Measurements from ENCODE around the gene RCCD1. TPM values are rescaled to one million over a fixed set of nuclear protein-coding genes. Genes with fewer than 3 reads are reported as not detected.
A peak's percentile ranks its signal among the peaks of the same experiment; 100 is the strongest.

Gene RCCD1
- total RNA-seq, 1 experiment from 2014 or later = 51.5 TPM

DNA sequence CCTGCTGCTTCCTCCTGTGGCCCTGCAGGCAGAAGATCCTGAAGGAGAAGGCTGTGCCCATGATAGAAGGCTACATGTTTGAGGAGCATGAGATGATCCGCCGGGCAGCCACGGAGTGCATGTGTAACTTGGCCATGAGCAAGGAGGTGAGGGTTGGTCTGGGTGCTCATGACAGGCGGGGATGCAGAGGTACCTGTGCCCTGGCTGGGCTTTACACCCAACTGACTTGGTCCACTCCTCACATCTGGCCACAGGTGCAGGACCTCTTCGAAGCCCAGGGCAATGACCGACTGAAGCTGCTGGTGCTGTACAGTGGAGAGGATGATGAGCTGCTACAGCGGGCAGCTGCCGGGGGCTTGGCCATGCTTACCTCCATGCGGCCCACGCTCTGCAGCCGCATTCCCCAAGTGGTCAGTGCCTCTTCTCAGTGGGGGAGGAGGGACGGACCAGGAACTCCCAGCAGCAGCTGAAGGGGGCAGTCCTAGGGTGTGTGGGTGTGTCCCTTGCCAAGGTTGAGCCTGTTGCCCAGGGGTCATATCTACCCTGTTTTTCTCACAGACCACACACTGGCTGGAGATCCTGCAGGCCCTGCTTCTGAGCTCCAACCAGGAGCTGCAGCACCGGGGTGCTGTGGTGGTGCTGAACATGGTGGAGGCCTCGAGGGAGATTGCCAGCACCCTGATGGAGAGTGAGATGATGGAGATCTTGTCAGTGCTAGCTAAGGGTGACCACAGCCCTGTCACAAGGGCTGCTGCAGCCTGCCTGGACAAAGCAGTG lies 1.6 kb upstream of the RCCD1 start:
- Histone ChIP-seq H3K9me3 (ENCODE audit: insufficient read depth, low read depth) (no peaks in the 10 kb centered on the region), H3F3A (ENCODE audit: insufficient read depth, low read depth) (peaks cover 18% of the 10 kb centered on the region), H2AFZ (no peak overlapping the region), H3K4me2 (no peak overlapping the region), H4K20me1 (ENCODE audit: insufficient read depth) (no peaks in the 10 kb centered on the region; the same call in 1 of the 2 replicates), H3K4me3 (no peak overlapping the region), H3K36me3 (ENCODE audit: low read depth) (no peaks in the 10 kb centered on the region; the same call in 1 of the 2 replicates), H3K79me2 (ENCODE audit: low read depth) (peaks cover 23% of the 10 kb centered on the region), H3K27me3 (ENCODE audit: insufficient read depth, low read depth) (no peaks in the 10 kb centered on the region), H3K9me2 (ENCODE audit: insufficient read depth) (no peaks in the 10 kb centered on the region), H3K4me1 (replicated peaks; ENCODE audit: insufficient read depth) (peaks cover 16% of the 10 kb centered on the region), H3K27ac (no peak overlapping the region)
- TF ChIP-seq, protein P1, sequence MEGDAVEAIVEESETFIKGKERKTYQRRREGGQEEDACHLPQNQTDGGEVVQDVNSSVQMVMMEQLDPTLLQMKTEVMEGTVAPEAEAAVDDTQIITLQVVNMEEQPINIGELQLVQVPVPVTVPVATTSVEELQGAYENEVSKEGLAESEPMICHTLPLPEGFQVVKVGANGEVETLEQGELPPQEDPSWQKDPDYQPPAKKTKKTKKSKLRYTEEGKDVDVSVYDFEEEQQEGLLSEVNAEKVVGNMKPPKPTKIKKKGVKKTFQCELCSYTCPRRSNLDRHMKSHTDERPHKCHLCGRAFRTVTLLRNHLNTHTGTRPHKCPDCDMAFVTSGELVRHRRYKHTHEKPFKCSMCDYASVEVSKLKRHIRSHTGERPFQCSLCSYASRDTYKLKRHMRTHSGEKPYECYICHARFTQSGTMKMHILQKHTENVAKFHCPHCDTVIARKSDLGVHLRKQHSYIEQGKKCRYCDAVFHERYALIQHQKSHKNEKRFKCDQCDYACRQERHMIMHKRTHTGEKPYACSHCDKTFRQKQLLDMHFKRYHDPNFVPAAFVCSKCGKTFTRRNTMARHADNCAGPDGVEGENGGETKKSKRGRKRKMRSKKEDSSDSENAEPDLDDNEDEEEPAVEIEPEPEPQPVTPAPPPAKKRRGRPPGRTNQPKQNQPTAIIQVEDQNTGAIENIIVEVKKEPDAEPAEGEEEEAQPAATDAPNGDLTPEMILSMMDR (conservative IDR thresholded peaks at IDR 0.05) = no peak
- TF ChIP-seq EZH2 (IDR thresholded peaks at IDR 0.05; ENCODE audit: low read depth) = no peak
- no TSS peak for BruUV-seq (replicated peaks)
- ChIA-PET POLR2A (ENCODE audit: unreplicated experiment) (no interaction called here), CTCF (interaction anchor here (0.7 kb wide), 1 partner anchor 20 kb away, joined by 3 read pairs; no protein-coding TSS in a partner anchor)
- no peak for DNase-seq
- intact Hi-C loops (cut with micrococcal nuclease; ENCODE audit: unreplicated experiment) = no loop called here

DNA sequence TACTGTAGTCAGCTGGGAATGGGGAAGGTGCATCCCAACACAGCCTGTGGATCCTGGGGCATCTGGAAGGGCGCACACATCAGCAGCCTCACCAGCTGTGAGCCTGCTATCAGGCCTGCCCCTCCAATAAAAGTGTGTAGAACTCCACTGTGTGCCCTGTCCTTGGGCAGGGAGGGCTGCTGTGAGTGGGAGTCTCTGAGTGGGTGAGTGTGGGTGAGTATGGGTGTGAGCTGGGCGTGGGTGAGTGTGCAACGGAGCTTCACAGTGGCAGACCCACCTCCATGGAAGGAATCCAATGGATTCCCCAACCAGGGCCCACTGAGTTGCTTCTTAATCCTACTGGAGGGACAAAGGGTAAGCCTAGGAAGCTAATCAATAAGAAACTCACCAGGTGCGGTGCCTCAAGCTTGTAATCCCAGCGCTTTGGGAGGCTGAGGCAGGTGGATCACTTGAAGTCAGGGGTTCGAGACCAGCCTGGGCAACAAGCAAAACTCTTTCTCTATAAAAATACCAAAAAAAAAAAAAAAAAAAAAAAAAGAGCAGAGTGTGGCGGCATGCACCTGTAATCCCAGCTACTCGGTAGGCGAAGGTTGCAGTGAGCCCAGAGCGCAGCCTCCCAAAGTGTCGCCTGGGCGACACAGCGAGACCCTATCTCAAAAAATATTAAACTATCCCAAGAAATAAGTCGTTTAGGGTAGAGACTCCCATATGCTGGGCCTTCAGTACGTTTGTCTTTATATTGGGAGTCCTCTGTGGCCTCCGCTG lies 555 bp upstream of the RCCD1 start:
- no peak for DNase-seq
- H2AFZ ChIP-seq = peak overlapping the region; percentile 100; the same call in 1 of the 2 replicates
- BruUV-seq (replicated peaks) = no TSS peak

More for the DNA sequence above, 555 bp upstream of the RCCD1 start:
- CTCF ChIA-PET = no interaction called here
- Histone ChIP-seq H3K4me3 (peak overlapping the region; percentile 98), H3K79me2 (ENCODE audit: low read depth) (peaks cover 25% of the 10 kb centered on the region), H3K4me2 (peak overlapping the region; percentile 83), H3K27ac (no peak overlapping the region), H3K9me2 (ENCODE audit: insufficient read depth) (no peaks in the 10 kb centered on the region), H4K20me1 (ENCODE audit: insufficient read depth) (no peaks in the 10 kb centered on the region; the same call in 1 of the 2 replicates), H3K36me3 (ENCODE audit: low read depth) (no peaks in the 10 kb centered on the region; the same call in 1 of the 2 replicates), H3K9me3 (ENCODE audit: insufficient read depth, low read depth) (no peaks in the 10 kb centered on the region), H3F3A (ENCODE audit: insufficient read depth, low read depth) (peaks cover 18% of the 10 kb centered on the region), H3K4me1 (replicated peaks; ENCODE audit: insufficient read depth) (peaks cover 16% of the 10 kb centered on the region), H3K27me3 (ENCODE audit: insufficient read depth, low read depth) (no peaks in the 10 kb centered on the region)
- intact Hi-C loops (cut with micrococcal nuclease; ENCODE audit: unreplicated experiment) = no loop called here
- TF ChIP-seq, protein P1 (conservative IDR thresholded peaks at IDR 0.05) = no peak
- TF ChIP-seq EZH2 (IDR thresholded peaks at IDR 0.05; ENCODE audit: low read depth) = no peak
- POLR2A ChIA-PET (ENCODE audit: unreplicated experiment) = interaction anchor here (0.7 to 1.2 kb wide), 2 partner anchors 18 to 19 kb away, joined by 4 to 9 read pairs; partner anchors contain the start of gene UNC45A

Data from PC-9 (cell line).